Bone marrow (tissue), 2 donors: Measurements from ENCODE around the gene SYNE3.
A peak's percentile ranks its signal among the peaks of the same experiment; 100 is the strongest.

Experiments used
- DNase-seq, 2 donors: peaks; one replicate each; lab custom pipeline; 2025; lab: John Stamatoyannopoulos, UW

SYNE3 gene

GRCh38 chr14:95516554-95517181, at the start of gene SYNE3:
Gene SYNE3 (minus strand): TSS chr14:95516650. CDS start chr14:95475821, 40,829 bp downstream.
- no peak for DNase-seq

- DNase-seq = no peak
Measured at GRCh38 chr14:95564060-95564459, 47.6 kb upstream of the SYNE3 start.

- no peak for DNase-seq
Measured at GRCh38 chr14:95562892-95563685, 46.6 kb upstream of the SYNE3 start.

GRCh38 chr14:95561001-95561412, 44.6 kb upstream of the SYNE3 start:
- peak; percentile 37 to 75 for DNase-seq

- DNase-seq = no peak
Measured at GRCh38 chr14:95559203-95559602, 42.8 kb upstream of the SYNE3 start.

- DNase-seq = no peak
Measured at GRCh38 chr14:95557832-95558231, 41.4 kb upstream of the SYNE3 start.

GRCh38 chr14:95557291-95557690, 40.8 kb upstream of the SYNE3 start:
- DNase-seq = no peak

- no peak for DNase-seq
Measured at GRCh38 chr14:95555053-95555452, 38.6 kb upstream of the SYNE3 start.

- no peak for DNase-seq
Measured at GRCh38 chr14:95553141-95553540, 36.7 kb upstream of the SYNE3 start.

- no peak for DNase-seq
Measured at GRCh38 chr14:95551435-95551834, 35.0 kb upstream of the SYNE3 start.

- no peak for DNase-seq
Measured at GRCh38 chr14:95549656-95550585, 33.5 kb upstream of the SYNE3 start.

- no peak for DNase-seq
Measured at GRCh38 chr14:95548328-95548929, 32.0 kb upstream of the SYNE3 start.

- DNase-seq = no peak
Measured at GRCh38 chr14:95547626-95548327, 31.3 kb upstream of the SYNE3 start.

GRCh38 chr14:95547272-95547625, 30.8 kb upstream of the SYNE3 start:
- DNase-seq = no peak

- DNase-seq = peak in 1 of 2 donors; percentile 34
Measured at GRCh38 chr14:95545515-95546168, 29.2 kb upstream of the SYNE3 start.

GRCh38 chr14:95544588-95544987, 28.1 kb upstream of the SYNE3 start:
- DNase-seq = peak in 1 of 2 donors; percentile 32

GRCh38 chr14:95543021-95543420, 26.6 kb upstream of the SYNE3 start:
- no peak for DNase-seq

GRCh38 chr14:95541932-95542930, 25.8 kb upstream of the SYNE3 start:
- no peak for DNase-seq

- no peak for DNase-seq
Measured at GRCh38 chr14:95541346-95541745, 24.9 kb upstream of the SYNE3 start.
